ENCODE data around the gene HSD11B1.

The HSD11B1 gene

GRCh38 chr1:209707308-209707707, 2.7 kb downstream of the HSD11B1 start:
- no peak overlapping the region for H3K4me3 ChIP-seq (ENCODE audit: low read length, poor library complexity, severe bottlenecking)
- H3K9me3 ChIP-seq (ENCODE audit: insufficient read depth, low read depth, low read length): no peaks in the 10 kb centered on the region
- no peak overlapping the region for H2AFZ ChIP-seq (ENCODE audit: low read length)
- no peaks in the 10 kb centered on the region for H3K9me2 ChIP-seq (replicated peaks; ENCODE audit: low read depth, low read length)
- H3F3A ChIP-seq (ENCODE audit: low read depth): no peaks in the 10 kb centered on the region
- H3K79me2 ChIP-seq (ENCODE audit: insufficient read depth, low read length): no peaks in the 10 kb centered on the region
- no peaks in the 10 kb centered on the region for H3K27me3 ChIP-seq (ENCODE audit: insufficient read depth, low read length, poor library complexity, severe bottlenecking)
- no peaks in the 10 kb centered on the region for H3K4me1 ChIP-seq (ENCODE audit: insufficient read depth, low read length, poor library complexity, severe bottlenecking)
- H3K36me3 ChIP-seq (ENCODE audit: insufficient read depth, low read length): no peaks in the 10 kb centered on the region
- TF ChIP-seq CTCF (conservative IDR thresholded peaks at IDR 0.05; ENCODE audit: low read length) (no peak), EZH2phosphoT487 (IDR thresholded peaks at IDR 0.05; ENCODE audit: borderline replicate concordance) (no peak)
- H3K9ac ChIP-seq (ENCODE audit: low read depth, low read length, poor library complexity, severe bottlenecking): no peak overlapping the region
- H3K4me2 ChIP-seq (ENCODE audit: low read depth, low read length, poor library complexity, severe bottlenecking): no peak overlapping the region
- no peaks in the 10 kb centered on the region for H4K20me1 ChIP-seq (ENCODE audit: insufficient read depth, low read length, poor library complexity, severe bottlenecking)

- H3K4me2 ChIP-seq (ENCODE audit: low read depth, low read length, poor library complexity, severe bottlenecking): no peak overlapping the region
- no peaks in the 10 kb centered on the region for H3F3A ChIP-seq (ENCODE audit: low read depth)
- H3K9me2 ChIP-seq (replicated peaks; ENCODE audit: low read depth, low read length): no peaks in the 10 kb centered on the region
- no peak for TF ChIP-seq EZH2phosphoT487 (IDR thresholded peaks at IDR 0.05; ENCODE audit: borderline replicate concordance)
- TF ChIP-seq CTCF (conservative IDR thresholded peaks at IDR 0.05; ENCODE audit: low read length): no peak
- no peaks in the 10 kb centered on the region for H3K27me3 ChIP-seq (ENCODE audit: insufficient read depth, low read length, poor library complexity, severe bottlenecking)
- H3K4me3 ChIP-seq (ENCODE audit: low read length, poor library complexity, severe bottlenecking): no peak overlapping the region
- H3K36me3 ChIP-seq (ENCODE audit: insufficient read depth, low read length): no peaks in the 10 kb centered on the region
- H3K4me1 ChIP-seq (ENCODE audit: insufficient read depth, low read length, poor library complexity, severe bottlenecking): no peaks in the 10 kb centered on the region
- no peaks in the 10 kb centered on the region for H3K79me2 ChIP-seq (ENCODE audit: insufficient read depth, low read length)
- H3K9ac ChIP-seq (ENCODE audit: low read depth, low read length, poor library complexity, severe bottlenecking): no peak overlapping the region
- H4K20me1 ChIP-seq (ENCODE audit: insufficient read depth, low read length, poor library complexity, severe bottlenecking): no peaks in the 10 kb centered on the region
- no peaks in the 10 kb centered on the region for H3K9me3 ChIP-seq (ENCODE audit: insufficient read depth, low read depth, low read length)
- no peak overlapping the region for H2AFZ ChIP-seq (ENCODE audit: low read length)
Observed at GRCh38 chr1:209708297-209708696, 3.7 kb downstream of the HSD11B1 start.

- no peak overlapping the region for H3K4me3 ChIP-seq (ENCODE audit: low read length, poor library complexity, severe bottlenecking)
- H3K9ac ChIP-seq (ENCODE audit: low read depth, low read length, poor library complexity, severe bottlenecking): no peak overlapping the region
- no peak overlapping the region for H2AFZ ChIP-seq (ENCODE audit: low read length)
- H3K36me3 ChIP-seq (ENCODE audit: insufficient read depth, low read length): no peaks in the 10 kb centered on the region
- TF ChIP-seq CTCF (conservative IDR thresholded peaks at IDR 0.05; ENCODE audit: low read length): no peak
- no peak for TF ChIP-seq EZH2phosphoT487 (IDR thresholded peaks at IDR 0.05; ENCODE audit: borderline replicate concordance)
- no peaks in the 10 kb centered on the region for H3K4me1 ChIP-seq (ENCODE audit: insufficient read depth, low read length, poor library complexity, severe bottlenecking)
- no peak overlapping the region for H3K4me2 ChIP-seq (ENCODE audit: low read depth, low read length, poor library complexity, severe bottlenecking)
- H4K20me1 ChIP-seq (ENCODE audit: insufficient read depth, low read length, poor library complexity, severe bottlenecking): no peaks in the 10 kb centered on the region
- H3K79me2 ChIP-seq (ENCODE audit: insufficient read depth, low read length): no peaks in the 10 kb centered on the region
- no peaks in the 10 kb centered on the region for H3K27me3 ChIP-seq (ENCODE audit: insufficient read depth, low read length, poor library complexity, severe bottlenecking)
- no peaks in the 10 kb centered on the region for H3K9me2 ChIP-seq (replicated peaks; ENCODE audit: low read depth, low read length)
- H3K9me3 ChIP-seq (ENCODE audit: insufficient read depth, low read depth, low read length): no peaks in the 10 kb centered on the region
- H3F3A ChIP-seq (ENCODE audit: low read depth): no peaks in the 10 kb centered on the region
Observed at GRCh38 chr1:209710093-209710492, 5.4 kb downstream of the HSD11B1 start.

All from Loucy (cell line).